Endothelial cell of hepatic sinusoid (primary cell): ENCODE measurements around the gene PRPF8.
"Not testable (repeated sequence)": the region's sequence is repeated elsewhere in the genome, so short reads cannot be mapped to it uniquely, and the experiment has no call there.

ENCODE experiments used
- in situ Hi-C: cut with HindIII; loops from 2 replicates; pipeline ENCODE4 v1.10.0; 2017; ENCODE audit warnings: low sequenced_read_pairs

The PRPF8 gene

GRCh38 chr17:1697681-1698080, 13.0 kb upstream of the PRPF8 start:
- in situ Hi-C loops: no loop called here

- in situ Hi-C loops: no loop called here
Measured at GRCh38 chr17:1695365-1695764, 10.7 kb upstream of the PRPF8 start.

- in situ Hi-C loops: no loop called here
Measured at GRCh38 chr17:1693339-1693738, 8.7 kb upstream of the PRPF8 start.

- in situ Hi-C loops: no loop called here
Measured at GRCh38 chr17:1690544-1691221, 6.0 kb upstream of the PRPF8 start.

GRCh38 chr17:1688405-1688804, 3.7 kb upstream of the PRPF8 start:
- in situ Hi-C loops: not testable (repeated sequence)

- in situ Hi-C loops: no loop called here
Measured at GRCh38 chr17:1686086-1686485, 1.4 kb upstream of the PRPF8 start.

- in situ Hi-C loops: no loop called here
Measured at GRCh38 chr17:1683459-1683858, 1.2 kb downstream of the PRPF8 start.

GRCh38 chr17:1676401-1676800, 8.3 kb downstream of the PRPF8 start:
- in situ Hi-C loops: loop anchor here (5.0 kb wide), 1 partner anchor 106 kb away; no protein-coding TSS in a partner anchor

- in situ Hi-C loops: no loop called here
Measured at GRCh38 chr17:1673041-1673785, 11.5 kb downstream of the PRPF8 start.

GRCh38 chr17:1663934-1664333, 20.7 kb downstream of the PRPF8 start:
- in situ Hi-C loops: not testable (repeated sequence)

- in situ Hi-C loops: no loop called here
Measured at GRCh38 chr17:1661045-1661444, 23.6 kb downstream of the PRPF8 start.

GRCh38 chr17:1658100-1658499, 26.6 kb downstream of the PRPF8 start:
- in situ Hi-C loops: no loop called here

GRCh38 chr17:1653735-1654134, 30.9 kb downstream of the PRPF8 start:
- in situ Hi-C loops: loop anchor here (5.0 kb wide), 1 partner anchor 129 kb away; no protein-coding TSS in a partner anchor

- in situ Hi-C loops: loop anchor here (5.0 kb wide), 1 partner anchor 130 kb away; no protein-coding TSS in a partner anchor
Measured at GRCh38 chr17:1652794-1653193, 31.9 kb downstream of the PRPF8 start.

GRCh38 chr17:1651559-1651844, 33.2 kb downstream of the PRPF8 start:
- in situ Hi-C loops: loop anchor here (5.0 kb wide), 1 partner anchor 131 kb away; no protein-coding TSS in a partner anchor

- in situ Hi-C loops: loop anchor here (5.0 kb wide), 1 partner anchor 131 kb away; no protein-coding TSS in a partner anchor
Measured at GRCh38 chr17:1650731-1651558, 33.7 kb downstream of the PRPF8 start.

GRCh38 chr17:1649844-1650501, 34.7 kb downstream of the PRPF8 start, which contains the start of gene RILP:
TSS of gene RILP (minus strand) at chr17:1649866. CDS start at chr17:1649804, 62 bp downstream.
- in situ Hi-C loops: loop anchor here (5.0 kb wide), 1 partner anchor 132 kb away; no protein-coding TSS in a partner anchor

- in situ Hi-C loops: no loop called here
Measured at GRCh38 chr17:1648963-1649843, 35.5 kb downstream of the PRPF8 start.

GRCh38 chr17:1648173-1648962, 36.3 kb downstream of the PRPF8 start:
- in situ Hi-C loops: no loop called here
